Testis (tissue), 3 donors: ENCODE data around the gene PEMT. TPM values are rescaled to one million over a fixed set of nuclear protein-coding genes. Genes with fewer than 3 reads are reported as not detected.

ENCODE experiments used
- DNase-seq: peaks from one replicate; pipeline ENCODE4 v3.0.0-alpha.2; 2019
- H3K27ac ChIP-seq, 2 donors: fragments of 200-600 bp; sonication (generic); one replicate each; pipeline ENCODE4 v1.5.1; 2019
- H3K27me3 ChIP-seq: fragments of 200-600 bp; sonication (generic); one replicate; pipeline ENCODE4 v1.5.1; 2019
- H3K36me3 ChIP-seq: fragments of 200-600 bp; sonication (generic); one replicate; pipeline ENCODE4 v1.5.1; 2017; ENCODE audit warnings: low read depth; ENCODE audit errors: missing control alignments
- H3K4me1 ChIP-seq: fragments of 200-600 bp; sonication (generic); one replicate; pipeline ENCODE4 v1.5.1; 2019
- H3K4me3 ChIP-seq, 2 donors: fragments of 200-600 bp; sonication (generic); one replicate each; pipeline ENCODE4 v1.5.1; 2017 to 2019
- H3K9me3 ChIP-seq: fragments of 200-600 bp; sonication (generic); one replicate; pipeline ENCODE4 v1.5.1; 2017
- POLR2A ChIP-seq: fragments of 450-650 bp; IDR thresholded peaks from one replicate; pipeline ENCODE4 v1.6.1; 2017; ENCODE audit warnings: antibody characterized with exemption, mild to moderate bottlenecking, moderate library complexity
- WGBS, 2 donors: methylation state at CpG; one replicate each; pipeline ENCODE4 v1.1.5; 2018; 5-methylcytosine and 5-hydroxymethylcytosine counted together
- intact Hi-C: fragments of 100-400 bp; cut with DNase I; formaldehyde crosslinking; loops from one replicate; pipeline ENCODE4 v1.15.1; 2023; ENCODE audit warnings: low total_unique reads
- polyA plus RNA-seq: library from polyadenylated mRNA; stranded (reverse); fragments of 350-450 nt; fragmentation: Illumina TruSeq; extraction: RNeasy Lipid Tissue Mini Kit (QIAGEN cat#74804); gene quantifications from one replicate; pipeline ENCODE4 v1.2.3, GENCODE V29; 2014; ENCODE audit warnings: low read depth, low replicate concordance; ENCODE audit not compliant: insufficient read depth
- total RNA-seq, 2 donors: library from RNA; depleted of rRNA; stranded (reverse); fragments of >200 nt; gene quantifications; one replicate each; pipeline ENCODE4 v1.2.3, GENCODE V29; 2016
- TF ChIP-seq, protein P1 (sequence below), 3 experiments: fragments of 450-650 bp in 2 of 3; fragments of 200-600 bp in 1 of 3; sonication (generic) in 1 of 3; IDR thresholded peaks; one replicate each; pipeline ENCODE4 v1.5.1; 2016 to 2019; ENCODE audit warnings: antibody characterized with exemption in 3 of 3, mild to moderate bottlenecking in 2 of 3, moderate library complexity in 1 of 3

The PEMT gene
- total and polyA plus RNA-seq, 3 donors from 2014 or later: 66.0 to 120 (median 83.1) TPM

DNA sequence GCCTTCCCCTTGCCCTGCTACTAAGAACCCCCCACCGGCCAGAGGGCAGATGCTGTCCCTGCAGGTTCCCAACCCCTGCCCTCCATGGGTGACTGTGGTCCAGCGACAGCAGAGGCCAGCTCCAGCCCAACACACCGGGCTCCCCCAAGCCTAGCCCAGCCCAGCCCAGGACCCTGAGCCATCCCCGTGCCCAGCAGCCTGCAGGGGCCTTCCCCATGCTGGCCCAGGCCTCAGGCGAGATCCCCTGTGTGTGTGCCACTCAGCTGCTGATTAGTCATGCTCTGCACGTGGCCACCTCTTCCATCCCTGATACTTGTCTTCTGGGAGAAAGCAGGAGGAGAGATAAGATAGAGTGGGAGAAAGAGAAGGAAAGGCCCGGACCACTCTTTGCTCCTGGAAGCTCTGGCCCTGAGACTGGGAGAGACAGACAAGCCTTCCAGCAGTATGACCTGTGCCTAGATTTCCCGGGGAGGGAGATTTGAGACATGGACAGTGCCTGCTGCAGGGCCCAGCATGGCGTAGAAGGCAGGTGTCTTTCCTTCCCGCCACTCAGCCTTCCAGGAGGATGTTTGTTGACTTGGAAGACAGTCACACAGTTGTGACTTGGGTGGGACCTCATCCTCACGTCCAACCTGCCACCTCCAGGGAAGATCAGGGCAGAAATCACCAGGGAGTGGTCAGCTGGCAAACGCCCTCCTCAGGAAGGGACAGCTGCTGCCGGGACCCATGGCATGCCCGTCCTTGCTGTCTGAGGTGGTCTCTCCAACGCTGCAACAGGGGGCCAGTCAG lies 54.0 kb downstream of the PEMT start:
- Histone ChIP-seq H3K27me3 (no peaks in the 10 kb centered on the region), H3K4me3 (no peak overlapping the region), H3K36me3 (no peaks in the 10 kb centered on the region), H3K9me3 (no peaks in the 10 kb centered on the region), H3K4me1 (peaks cover 55% of the 10 kb centered on the region), H3K27ac (peak overlapping the region in 1 of 2 donors; percentile 55)
- 77 to 78% methylated on average over 6 to 15 of the region's 15 CpGs for WGBS, 2 donors
- peak; percentile 48 for DNase-seq
- TF ChIP-seq, protein P1, sequence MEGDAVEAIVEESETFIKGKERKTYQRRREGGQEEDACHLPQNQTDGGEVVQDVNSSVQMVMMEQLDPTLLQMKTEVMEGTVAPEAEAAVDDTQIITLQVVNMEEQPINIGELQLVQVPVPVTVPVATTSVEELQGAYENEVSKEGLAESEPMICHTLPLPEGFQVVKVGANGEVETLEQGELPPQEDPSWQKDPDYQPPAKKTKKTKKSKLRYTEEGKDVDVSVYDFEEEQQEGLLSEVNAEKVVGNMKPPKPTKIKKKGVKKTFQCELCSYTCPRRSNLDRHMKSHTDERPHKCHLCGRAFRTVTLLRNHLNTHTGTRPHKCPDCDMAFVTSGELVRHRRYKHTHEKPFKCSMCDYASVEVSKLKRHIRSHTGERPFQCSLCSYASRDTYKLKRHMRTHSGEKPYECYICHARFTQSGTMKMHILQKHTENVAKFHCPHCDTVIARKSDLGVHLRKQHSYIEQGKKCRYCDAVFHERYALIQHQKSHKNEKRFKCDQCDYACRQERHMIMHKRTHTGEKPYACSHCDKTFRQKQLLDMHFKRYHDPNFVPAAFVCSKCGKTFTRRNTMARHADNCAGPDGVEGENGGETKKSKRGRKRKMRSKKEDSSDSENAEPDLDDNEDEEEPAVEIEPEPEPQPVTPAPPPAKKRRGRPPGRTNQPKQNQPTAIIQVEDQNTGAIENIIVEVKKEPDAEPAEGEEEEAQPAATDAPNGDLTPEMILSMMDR (IDR thresholded peaks at IDR 0.05): no peak
- no peak for TF ChIP-seq POLR2A
- intact Hi-C loops: no loop called here

DNA sequence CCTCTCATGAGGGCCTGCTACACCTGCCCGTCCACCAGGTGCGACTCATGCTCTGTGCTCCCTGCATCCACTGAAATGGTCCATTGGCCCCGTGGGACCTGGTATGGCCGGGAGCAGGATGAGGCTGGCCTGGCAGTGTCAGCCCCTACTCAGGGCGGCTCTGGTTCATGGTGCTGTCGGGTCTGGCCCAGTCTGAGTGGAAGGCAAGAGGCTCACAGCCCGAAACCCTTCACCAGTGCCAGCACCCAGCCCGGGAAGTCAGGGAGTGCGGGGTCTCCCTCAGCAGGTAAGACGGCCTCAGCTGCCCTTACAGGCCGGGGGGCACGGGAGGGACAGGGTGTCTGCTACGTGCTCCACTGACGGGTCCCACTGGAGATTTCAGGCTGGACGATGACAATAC lies 54.8 kb downstream of the PEMT start:
- whole genome bisulfite sequencing, 2 donors: 90 to 96% methylated on average over 5 to 15 of the region's 15 CpGs
- H3K4me3 ChIP-seq: no peak overlapping the region
- H3K27ac ChIP-seq: peak overlapping the region in 1 of 2 donors; percentile 55
- intact Hi-C loops: no loop called here
- no peak for TF ChIP-seq POLR2A
- TF ChIP-seq, protein P1 (IDR thresholded peaks at IDR 0.05): no peak
- no peaks in the 10 kb centered on the region for H3K9me3 ChIP-seq
- no peaks in the 10 kb centered on the region for H3K36me3 ChIP-seq
- peaks cover 55% of the 10 kb centered on the region for H3K4me1 ChIP-seq
- no peak for DNase-seq
- no peaks in the 10 kb centered on the region for H3K27me3 ChIP-seq

DNA sequence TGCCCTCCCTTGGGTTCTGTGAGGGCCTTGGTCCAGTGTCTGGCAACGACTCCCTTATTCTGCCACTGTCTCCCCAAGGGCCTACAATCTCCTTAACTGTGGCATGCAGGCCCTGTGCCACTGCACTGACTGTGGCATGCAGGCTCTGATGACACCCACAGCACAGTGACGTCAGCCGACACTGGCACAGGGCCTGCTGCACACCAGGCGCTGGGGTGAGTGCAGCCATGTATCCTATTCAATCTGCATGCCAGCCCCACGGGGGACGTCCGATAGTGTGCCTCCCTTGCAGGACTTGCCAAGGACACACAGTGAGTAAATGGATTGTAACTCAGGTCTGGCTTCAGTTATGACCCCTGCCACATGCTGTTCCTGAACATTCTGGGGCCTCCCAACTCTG lies 55.6 kb downstream of the PEMT start:
- no peaks in the 10 kb centered on the region for H3K27me3 ChIP-seq
- H3K4me1 ChIP-seq: peaks cover 48% of the 10 kb centered on the region
- no peak overlapping the region for H3K4me3 ChIP-seq
- DNase-seq: peak; percentile 91
- intact Hi-C loops: no loop called here
- H3K9me3 ChIP-seq: no peaks in the 10 kb centered on the region
- 31 to 55% methylated on average over 7 of the region's 7 CpGs for WGBS, 2 donors
- TF ChIP-seq, protein P1 (IDR thresholded peaks at IDR 0.05): no peak
- no peak for TF ChIP-seq POLR2A
- peak overlapping the region; percentile 10 to 55 for H3K27ac ChIP-seq
- no peaks in the 10 kb centered on the region for H3K36me3 ChIP-seq

DNA sequence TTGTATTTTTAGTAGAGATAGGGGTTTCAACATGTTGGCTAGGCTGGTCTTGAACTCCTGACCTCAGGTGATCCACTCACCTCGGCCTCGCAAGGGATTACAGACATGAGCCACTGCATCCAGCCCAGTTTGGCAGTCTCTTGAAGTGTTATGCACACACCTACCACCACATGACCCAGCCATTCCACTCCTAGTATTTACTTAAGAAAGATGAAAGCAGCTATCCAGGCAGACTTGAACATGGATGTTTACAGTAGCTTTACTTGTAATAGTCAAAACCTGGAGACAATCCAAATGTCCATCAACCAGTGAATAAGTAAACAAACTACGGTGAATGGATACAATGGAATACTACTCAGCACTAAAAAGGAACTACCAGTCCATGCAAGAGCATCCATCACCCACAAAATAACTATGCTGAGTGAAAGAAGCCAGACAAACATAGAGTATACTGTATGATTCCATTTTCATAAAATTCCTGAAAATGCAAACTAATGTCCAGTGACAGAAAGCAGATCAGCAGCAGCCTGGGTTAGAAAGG lies 57.5 kb downstream of the PEMT start:
- H3K36me3 ChIP-seq: no peaks in the 10 kb centered on the region
- no peaks in the 10 kb centered on the region for H3K27me3 ChIP-seq
- no peaks in the 10 kb centered on the region for H3K9me3 ChIP-seq
- H3K27ac ChIP-seq: no peak overlapping the region
- no peak for DNase-seq
- H3K4me1 ChIP-seq: peaks cover 33% of the 10 kb centered on the region
- TF ChIP-seq POLR2A: no peak
- TF ChIP-seq, protein P1 (IDR thresholded peaks at IDR 0.05): no peak
- intact Hi-C loops: no loop called here
- no peak overlapping the region for H3K4me3 ChIP-seq
- 93 to 96% methylated on average over 3 of the region's 3 CpGs for WGBS, 2 donors
